IPS-18a (cell line): Measurements from ENCODE around the gene CSMD2.

Experiments
- H3K27ac ChIP-seq: one replicate; pipeline ENCODE4 v1.5.1; 2013; ENCODE audit warnings: low read length
- H3K27me3 ChIP-seq: one replicate; pipeline ENCODE4 v1.6.1; 2013; ENCODE audit warnings: mild to moderate bottlenecking, low read length; ENCODE audit not compliant: control insufficient read depth, insufficient read depth
- H3K36me3 ChIP-seq: one replicate; pipeline ENCODE4 v1.6.1; 2013; ENCODE audit warnings: low read depth, low read length; ENCODE audit not compliant: control insufficient read depth
- H3K4me1 ChIP-seq: one replicate; pipeline ENCODE4 v1.6.1; 2013; ENCODE audit warnings: low read depth, low read length; ENCODE audit not compliant: control insufficient read depth
- H3K4me3 ChIP-seq: one replicate; pipeline ENCODE4 v1.5.1; 2013; ENCODE audit warnings: low read length
- H3K9ac ChIP-seq: one replicate; pipeline ENCODE4 v1.6.1; 2013; ENCODE audit warnings: mild to moderate bottlenecking, low read length, moderate library complexity
- H3K9me3 ChIP-seq: one replicate; pipeline ENCODE4 v1.6.1; 2013; ENCODE audit warnings: low read depth, low read length; ENCODE audit not compliant: control insufficient read depth

CSMD2 gene

DNA sequence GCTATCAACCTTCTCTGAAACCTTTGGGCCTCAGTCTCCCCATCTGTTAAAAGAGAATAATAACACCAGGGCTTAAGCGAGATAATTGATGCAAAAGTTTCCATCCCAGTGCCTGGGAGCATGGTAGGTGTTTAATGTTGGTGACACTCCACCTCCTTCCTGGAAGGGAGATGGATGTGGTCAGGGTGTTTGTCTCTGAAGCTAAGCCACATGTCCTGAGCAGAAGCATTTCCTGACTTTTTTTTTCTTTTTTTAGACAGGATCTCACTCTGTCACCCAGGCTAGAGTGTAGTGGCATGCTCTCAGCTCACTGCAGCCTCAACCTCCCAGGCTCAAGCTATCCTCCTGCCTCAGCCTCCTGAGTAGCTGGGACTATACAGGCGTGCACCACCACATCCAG lies 373.8 kb downstream of the CSMD2 start:
- no peak overlapping the region for H3K9ac ChIP-seq
- H3K4me1 ChIP-seq, result no peaks in the 10 kb centered on the region
- no peaks in the 10 kb centered on the region for H3K27me3 ChIP-seq
- no peak overlapping the region for H3K27ac ChIP-seq
- H3K36me3 ChIP-seq, result peaks cover 3% of the 10 kb centered on the region
- no peak overlapping the region for H3K4me3 ChIP-seq
- no peaks in the 10 kb centered on the region for H3K9me3 ChIP-seq

DNA sequence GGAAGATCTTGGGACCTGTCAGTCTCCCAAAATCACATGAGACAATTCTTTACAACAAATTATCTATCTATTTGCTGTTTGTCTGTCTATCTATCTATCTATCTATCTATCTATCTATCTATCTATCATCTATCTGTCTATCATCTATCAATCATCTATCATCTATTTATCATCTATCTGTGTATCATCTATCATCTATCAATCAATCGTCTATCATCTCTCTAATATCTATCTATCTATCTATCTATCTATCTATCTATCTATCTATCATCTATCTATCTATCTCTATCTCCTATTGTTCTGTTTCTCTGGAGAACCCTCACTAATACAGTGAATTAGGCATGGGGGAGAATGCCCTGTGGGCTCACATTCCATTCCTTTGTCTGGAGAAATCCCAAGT lies 374.5 kb downstream of the CSMD2 start:
- Histone ChIP-seq H3K4me1 (no peaks in the 10 kb centered on the region), H3K9ac (no peak overlapping the region), H3K4me3 (no peak overlapping the region), H3K27ac (no peak overlapping the region), H3K9me3 (no peaks in the 10 kb centered on the region), H3K36me3 (peaks cover 3% of the 10 kb centered on the region), H3K27me3 (no peaks in the 10 kb centered on the region)

- H3K9me3 ChIP-seq, result no peaks in the 10 kb centered on the region
- no peak overlapping the region for H3K9ac ChIP-seq
- no peak overlapping the region for H3K4me3 ChIP-seq
- peaks cover 3% of the 10 kb centered on the region for H3K36me3 ChIP-seq
- no peaks in the 10 kb centered on the region for H3K4me1 ChIP-seq
- no peaks in the 10 kb centered on the region for H3K27me3 ChIP-seq
- H3K27ac ChIP-seq, result no peak overlapping the region
Measured at GRCh38 chr1:33784876-33785275, 380.2 kb downstream of the CSMD2 start.

GRCh38 chr1:33782776-33783175 lies 382.3 kb downstream of the CSMD2 start:
- Histone ChIP-seq H3K4me1 (no peaks in the 10 kb centered on the region), H3K9me3 (no peaks in the 10 kb centered on the region), H3K27ac (no peak overlapping the region), H3K4me3 (no peak overlapping the region), H3K27me3 (no peaks in the 10 kb centered on the region), H3K9ac (no peak overlapping the region), H3K36me3 (peaks cover 6% of the 10 kb centered on the region)

DNA sequence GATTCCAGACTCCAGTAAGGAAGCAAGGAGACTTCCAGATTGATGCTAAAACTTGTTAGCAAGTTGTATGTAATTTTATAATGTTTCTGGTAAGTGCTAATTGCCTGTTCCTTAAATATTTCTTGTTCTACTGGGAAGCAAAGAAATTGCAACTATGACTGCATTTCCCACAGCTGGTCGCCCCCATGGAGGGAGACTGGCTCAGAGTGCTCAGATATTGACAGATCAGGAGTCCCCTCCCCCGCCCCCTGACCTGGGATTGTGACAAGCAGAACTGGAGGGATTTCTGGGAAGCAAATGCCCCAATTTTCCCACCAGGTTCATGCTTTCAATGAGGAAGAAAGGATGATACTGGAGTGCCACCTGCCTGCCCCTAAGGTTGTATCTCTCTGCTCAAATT lies 383.4 kb downstream of the CSMD2 start:
- peaks cover 4% of the 10 kb centered on the region for H3K36me3 ChIP-seq
- no peaks in the 10 kb centered on the region for H3K9me3 ChIP-seq
- no peak overlapping the region for H3K4me3 ChIP-seq
- no peaks in the 10 kb centered on the region for H3K27me3 ChIP-seq
- no peak overlapping the region for H3K9ac ChIP-seq
- H3K27ac ChIP-seq, result no peak overlapping the region
- H3K4me1 ChIP-seq, result no peaks in the 10 kb centered on the region

DNA sequence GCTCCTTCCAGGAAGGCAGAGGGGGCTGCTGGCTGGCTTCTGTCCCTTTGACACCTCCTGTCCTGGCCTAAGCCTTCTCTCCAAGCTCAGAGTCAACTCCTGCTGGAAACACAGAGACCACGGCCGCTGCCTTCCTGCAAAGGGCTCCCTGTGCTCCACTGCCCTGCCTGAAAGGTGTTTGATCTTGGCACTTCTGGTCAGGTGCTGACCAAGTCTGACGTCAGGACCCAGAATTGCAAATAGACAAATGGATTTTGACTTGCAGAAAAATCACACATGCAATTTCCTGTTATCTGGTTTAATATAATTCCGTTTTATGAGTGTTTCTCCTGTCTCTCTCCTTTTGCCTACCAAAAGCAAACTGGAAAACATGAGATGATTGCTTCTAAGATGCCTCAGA lies 387.7 kb downstream of the CSMD2 start:
- Histone ChIP-seq H3K4me1 (no peaks in the 10 kb centered on the region), H3K27ac (no peak overlapping the region), H3K4me3 (no peak overlapping the region), H3K36me3 (peaks cover 4% of the 10 kb centered on the region), H3K27me3 (no peaks in the 10 kb centered on the region), H3K9ac (no peak overlapping the region), H3K9me3 (no peaks in the 10 kb centered on the region)

- H3K4me1 ChIP-seq, result no peaks in the 10 kb centered on the region
- H3K9ac ChIP-seq, result no peak overlapping the region
- H3K4me3 ChIP-seq, result no peak overlapping the region
- H3K27me3 ChIP-seq, result no peaks in the 10 kb centered on the region
- no peaks in the 10 kb centered on the region for H3K36me3 ChIP-seq
- H3K9me3 ChIP-seq, result no peaks in the 10 kb centered on the region
- no peak overlapping the region for H3K27ac ChIP-seq
Measured at GRCh38 chr1:33768821-33769220, 396.2 kb downstream of the CSMD2 start.

- Histone ChIP-seq H3K9me3 (no peaks in the 10 kb centered on the region), H3K9ac (no peak overlapping the region), H3K36me3 (no peaks in the 10 kb centered on the region), H3K27me3 (no peaks in the 10 kb centered on the region), H3K27ac (no peak overlapping the region), H3K4me3 (no peak overlapping the region), H3K4me1 (no peaks in the 10 kb centered on the region)
Measured at GRCh38 chr1:33768106-33768505, 396.9 kb downstream of the CSMD2 start.

DNA sequence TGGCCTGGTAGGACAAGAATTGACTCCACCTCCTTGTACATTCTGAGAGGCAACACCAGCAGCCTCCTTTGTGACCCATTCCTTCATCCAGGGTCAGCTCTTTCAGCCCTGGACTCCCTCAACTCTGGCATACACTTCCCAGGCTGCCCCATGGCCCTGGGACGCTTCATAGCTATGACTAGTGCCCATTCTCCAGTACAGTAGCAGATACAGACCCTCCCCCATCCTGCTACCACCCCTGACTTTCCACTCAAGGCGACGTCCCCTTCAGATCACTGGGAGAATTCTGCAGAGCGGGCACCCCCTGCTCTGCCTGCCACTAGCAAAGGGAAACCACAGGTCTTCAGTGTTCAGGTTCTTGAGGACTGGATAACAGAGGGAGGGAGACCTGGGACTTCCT lies 400.9 kb downstream of the CSMD2 start:
- Histone ChIP-seq H3K4me1 (no peaks in the 10 kb centered on the region), H3K4me3 (no peak overlapping the region)

GRCh38 chr1:33763406-33763805 lies 401.6 kb downstream of the CSMD2 start:
- no peaks in the 10 kb centered on the region for H3K36me3 ChIP-seq
- H3K4me3 ChIP-seq, result no peak overlapping the region
- H3K27me3 ChIP-seq, result no peaks in the 10 kb centered on the region
- H3K9ac ChIP-seq, result no peak overlapping the region
- H3K9me3 ChIP-seq, result no peaks in the 10 kb centered on the region
- no peaks in the 10 kb centered on the region for H3K4me1 ChIP-seq
- H3K27ac ChIP-seq, result no peak overlapping the region

More for the DNA sequence above, 400.9 kb downstream of the CSMD2 start:
- no peak overlapping the region for H3K9ac ChIP-seq
- H3K36me3 ChIP-seq, result no peaks in the 10 kb centered on the region
- H3K27me3 ChIP-seq, result no peaks in the 10 kb centered on the region
- no peak overlapping the region for H3K27ac ChIP-seq
- no peaks in the 10 kb centered on the region for H3K9me3 ChIP-seq

- no peak overlapping the region for H3K27ac ChIP-seq
- H3K4me3 ChIP-seq, result no peak overlapping the region
- no peaks in the 10 kb centered on the region for H3K36me3 ChIP-seq
- no peak overlapping the region for H3K9ac ChIP-seq
- no peaks in the 10 kb centered on the region for H3K27me3 ChIP-seq
- no peaks in the 10 kb centered on the region for H3K9me3 ChIP-seq
- H3K4me1 ChIP-seq, result no peaks in the 10 kb centered on the region
Measured at GRCh38 chr1:33762962-33763361, 402.1 kb downstream of the CSMD2 start.

GRCh38 chr1:33762109-33762830 lies 402.8 kb downstream of the CSMD2 start:
- Histone ChIP-seq H3K27ac (no peak overlapping the region), H3K36me3 (no peaks in the 10 kb centered on the region), H3K9me3 (no peaks in the 10 kb centered on the region), H3K9ac (no peak overlapping the region), H3K27me3 (no peaks in the 10 kb centered on the region), H3K4me3 (no peak overlapping the region), H3K4me1 (no peaks in the 10 kb centered on the region)
